ENCODE results near the gene MYO7A. TPM values are rescaled to one million over a fixed set of nuclear protein-coding genes. Genes with fewer than 3 reads are reported as not detected.

MYO7A gene
- total and polyA plus RNA-seq, 2 experiments from 2014 or later: 1.8 to 5.4 TPM

DNA sequence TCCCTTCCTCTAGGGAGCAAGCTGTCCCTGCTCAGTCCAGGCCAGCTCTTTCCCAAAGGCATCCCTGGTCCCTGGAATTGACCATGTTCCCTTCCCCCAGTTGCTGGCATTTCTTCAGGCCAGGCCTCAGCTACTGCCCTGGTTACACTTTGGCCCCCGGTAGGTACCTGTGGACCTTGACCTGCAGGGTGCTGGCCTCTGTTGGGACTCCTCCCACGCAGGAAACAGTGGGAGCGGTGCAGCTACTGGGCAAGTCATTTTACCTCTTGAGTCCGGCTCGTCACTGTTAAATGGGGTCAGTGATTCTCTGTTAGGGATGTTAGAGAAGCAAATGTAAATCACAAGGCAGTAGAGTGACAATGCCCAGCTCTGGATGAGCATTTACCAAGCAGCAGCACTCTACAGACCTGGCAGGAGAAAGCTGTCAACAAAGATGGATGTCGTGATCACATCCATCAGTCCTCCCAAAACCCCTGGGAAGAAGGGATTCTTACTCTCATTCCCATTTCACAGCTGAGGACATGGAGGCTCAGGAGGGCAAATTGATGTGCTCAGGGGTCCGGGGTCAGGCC lies 16.9 kb downstream of the MYO7A start (continued):
- no peak for TF ChIP-seq ZNF462 (CRISPR knock-in tag; IDR thresholded peaks at IDR 0.05)
- no peak for TF ChIP-seq REST (IDR thresholded peaks at IDR 0.05; ENCODE audit: unreplicated experiment)

DNA sequence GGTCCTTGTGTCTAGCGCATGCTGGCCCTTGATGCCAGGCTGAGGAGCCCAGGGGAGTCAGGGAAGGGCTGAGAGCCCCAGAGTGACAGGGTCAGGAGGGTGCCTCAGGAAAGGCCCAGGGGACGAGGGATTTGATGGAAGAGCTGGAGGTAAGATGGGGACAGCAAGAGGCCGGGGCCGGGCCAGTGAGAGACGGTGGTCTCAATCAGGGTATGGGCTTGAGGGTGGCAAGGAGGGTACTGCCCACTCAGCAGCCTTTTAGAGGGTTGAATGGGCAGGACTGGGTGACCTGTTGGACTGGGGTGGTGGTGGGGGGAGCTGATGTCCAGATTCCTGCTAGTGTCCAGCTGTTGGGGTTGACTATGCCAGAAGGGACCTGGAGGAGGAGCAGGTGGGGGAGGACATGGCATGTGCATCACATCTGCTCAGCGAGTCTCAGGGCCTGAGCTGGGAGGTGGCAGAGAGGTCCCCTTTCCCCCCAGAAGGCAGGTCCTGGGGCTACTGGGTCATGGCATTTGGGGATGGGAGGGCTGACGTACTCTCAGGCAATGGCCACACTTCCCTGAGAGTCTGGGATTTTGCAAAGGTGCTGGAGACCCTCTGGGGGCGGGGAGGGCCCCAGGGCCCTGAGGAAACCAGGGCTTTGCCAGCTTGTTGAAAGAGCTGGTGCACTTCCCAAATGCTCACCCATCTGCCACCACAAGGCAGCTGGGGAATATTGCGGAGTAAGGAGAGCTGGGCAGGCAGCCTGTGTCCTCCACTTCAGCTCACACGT lies 18.4 kb downstream of the MYO7A start:
- no peaks in the 10 kb centered on the region for H3K36me3 Mint-ChIP-seq (ENCODE audit: low read depth)
- no peaks in the 10 kb centered on the region for H3K27me3 ChIP-seq (ENCODE audit: insufficient read depth)
- H3K4me2 ChIP-seq: no peak overlapping the region
- no peaks in the 10 kb centered on the region for H3K9me2 ChIP-seq (ENCODE audit: insufficient read depth)
- H3K4me1 Mint-ChIP-seq: peaks cover 29% of the 10 kb centered on the region
- no peaks in the 10 kb centered on the region for H3F3A ChIP-seq (replicated peaks; ENCODE audit: low read depth)
- H3K79me2 ChIP-seq (replicated peaks; ENCODE audit: insufficient read depth): no peaks in the 10 kb centered on the region
- H3K9me3 Mint-ChIP-seq: no peaks in the 10 kb centered on the region
- ATAC-seq: no peak
- no peaks in the 10 kb centered on the region for H4K20me1 ChIP-seq (replicated peaks; ENCODE audit: insufficient read depth)
- H3K27me3 Mint-ChIP-seq (ENCODE audit: insufficient read depth, low read depth, poor library complexity): peaks cover 21% of the 10 kb centered on the region
- H3K4me3 Mint-ChIP-seq: no peak overlapping the region
- H3K4me3 ChIP-seq: no peak overlapping the region
- no peaks in the 10 kb centered on the region for H3K36me3 ChIP-seq (ENCODE audit: insufficient read depth)
- no peak for DNase-seq (ENCODE audit: low spot score)
- no peak overlapping the region for H3K27ac Mint-ChIP-seq
- H2AFZ ChIP-seq: no peak overlapping the region
- no peak overlapping the region for H3K27ac ChIP-seq (ENCODE audit: low read depth)
- peaks cover 12% of the 10 kb centered on the region for H3K4me1 ChIP-seq (ENCODE audit: insufficient read depth)
- TF ChIP-seq REST (IDR thresholded peaks at IDR 0.05; ENCODE audit: unreplicated experiment) (no peak), CREB1 (CRISPR knock-in tag; IDR thresholded peaks at IDR 0.05; ENCODE audit: low read depth) (no peak), NANOG (IDR thresholded peaks at IDR 0.05; ENCODE audit: borderline replicate concordance) (no peak), POLR2AphosphoS5 (IDR thresholded peaks at IDR 0.05; ENCODE audit: low read depth) (no peak), JUNB (IDR thresholded peaks at IDR 0.05; ENCODE audit: unreplicated experiment) (no peak), ETS1 (IDR thresholded peaks at IDR 0.05) (no peak), ZNF114 (CRISPR knock-in tag; IDR thresholded peaks at IDR 0.05) (no peak), EZH2phosphoT487 (IDR thresholded peaks at IDR 0.05; ENCODE audit: unreplicated experiment) (no peak)
